Measurements from ENCODE around the gene C1GALT1C1L. TPM values are rescaled to one million over a fixed set of nuclear protein-coding genes. Genes with fewer than 3 reads are reported as not detected.

The C1GALT1C1L gene
- total RNA-seq, 4 donors from 2014 or later, result 1.5 to 3.7 (median 3.7) TPM; not detected in 1

DNA sequence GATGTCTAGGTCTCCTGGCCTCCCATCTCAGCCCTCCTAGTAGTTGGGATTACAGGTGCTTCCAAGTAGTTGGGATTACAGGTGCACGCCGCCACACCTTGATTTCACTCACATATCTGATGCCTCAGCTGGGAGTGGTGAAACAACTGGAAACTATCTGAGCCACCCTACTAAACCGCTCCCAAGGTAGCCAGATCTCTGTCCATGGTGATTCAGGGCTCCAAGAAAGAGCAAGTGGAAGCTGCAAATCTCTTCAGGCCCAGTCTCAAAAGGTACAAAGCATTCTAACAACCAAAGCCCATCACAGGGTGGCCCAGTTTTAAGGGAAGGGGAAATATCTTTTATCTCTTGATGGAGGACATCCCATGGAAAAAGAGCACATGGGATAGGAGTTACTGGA lies 19.0 kb downstream of the C1GALT1C1L start:
- Histone ChIP-seq H3K4me1 (no peaks in the 10 kb centered on the region), H3K27ac (no peak overlapping the region), H3K4me3 (no peak overlapping the region), H3K9me3 (no peaks in the 10 kb centered on the region), H3K36me3 (no peaks in the 10 kb centered on the region), H3K27me3 (no peaks in the 10 kb centered on the region)
- no peak for TF ChIP-seq POLR2A (IDR thresholded peaks at IDR 0.05)
- TF ChIP-seq, protein P1, sequence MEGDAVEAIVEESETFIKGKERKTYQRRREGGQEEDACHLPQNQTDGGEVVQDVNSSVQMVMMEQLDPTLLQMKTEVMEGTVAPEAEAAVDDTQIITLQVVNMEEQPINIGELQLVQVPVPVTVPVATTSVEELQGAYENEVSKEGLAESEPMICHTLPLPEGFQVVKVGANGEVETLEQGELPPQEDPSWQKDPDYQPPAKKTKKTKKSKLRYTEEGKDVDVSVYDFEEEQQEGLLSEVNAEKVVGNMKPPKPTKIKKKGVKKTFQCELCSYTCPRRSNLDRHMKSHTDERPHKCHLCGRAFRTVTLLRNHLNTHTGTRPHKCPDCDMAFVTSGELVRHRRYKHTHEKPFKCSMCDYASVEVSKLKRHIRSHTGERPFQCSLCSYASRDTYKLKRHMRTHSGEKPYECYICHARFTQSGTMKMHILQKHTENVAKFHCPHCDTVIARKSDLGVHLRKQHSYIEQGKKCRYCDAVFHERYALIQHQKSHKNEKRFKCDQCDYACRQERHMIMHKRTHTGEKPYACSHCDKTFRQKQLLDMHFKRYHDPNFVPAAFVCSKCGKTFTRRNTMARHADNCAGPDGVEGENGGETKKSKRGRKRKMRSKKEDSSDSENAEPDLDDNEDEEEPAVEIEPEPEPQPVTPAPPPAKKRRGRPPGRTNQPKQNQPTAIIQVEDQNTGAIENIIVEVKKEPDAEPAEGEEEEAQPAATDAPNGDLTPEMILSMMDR (IDR thresholded peaks at IDR 0.05), result no peak
- DNase-seq, result no peak
- intact Hi-C loops (cut with DNase I; ENCODE audit: low total_unique reads), result no loop called here

DNA sequence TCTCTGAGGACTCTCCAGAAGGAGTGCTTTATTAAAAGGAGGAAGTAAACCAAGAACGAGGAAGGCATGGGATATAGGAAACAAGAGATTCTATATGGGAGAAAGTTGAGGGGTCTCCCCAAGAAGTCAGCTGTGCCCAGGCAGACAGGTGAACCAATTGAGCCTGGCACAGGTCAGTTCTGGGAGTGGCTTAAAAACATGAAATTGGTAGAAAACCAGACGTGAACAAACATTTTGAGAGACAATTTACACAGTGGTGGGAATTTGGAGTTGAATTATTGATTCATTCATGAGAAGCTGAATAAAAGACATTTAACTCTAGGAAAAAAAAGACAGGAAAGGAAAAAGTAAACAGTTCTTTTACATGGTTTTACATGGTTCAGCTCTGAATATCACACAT lies 22.7 kb downstream of the C1GALT1C1L start:
- no peaks in the 10 kb centered on the region for H3K4me1 ChIP-seq
- H3K27ac ChIP-seq, result no peak overlapping the region
- no peaks in the 10 kb centered on the region for H3K27me3 ChIP-seq
- intact Hi-C loops (cut with DNase I; ENCODE audit: low total_unique reads), result no loop called here
- no peak for DNase-seq
- H3K9me3 ChIP-seq, result no peaks in the 10 kb centered on the region
- TF ChIP-seq, protein P1 (IDR thresholded peaks at IDR 0.05), result no peak
- TF ChIP-seq POLR2A (IDR thresholded peaks at IDR 0.05), result no peak
- no peaks in the 10 kb centered on the region for H3K36me3 ChIP-seq
- H3K4me3 ChIP-seq, result no peak overlapping the region

GRCh38 chr2:43648994-43649701 lies 27.1 kb downstream of the C1GALT1C1L start:
- H3K36me3 ChIP-seq, result no peaks in the 10 kb centered on the region
- H3K27me3 ChIP-seq, result no peaks in the 10 kb centered on the region
- H3K4me1 ChIP-seq, result no peaks in the 10 kb centered on the region
- intact Hi-C loops (cut with DNase I; ENCODE audit: low total_unique reads), result no loop called here
- DNase-seq, result no peak
- H3K27ac ChIP-seq, result peak overlapping the region; percentile 45 to 54
- TF ChIP-seq, protein P1 (IDR thresholded peaks at IDR 0.05), result no peak
- TF ChIP-seq POLR2A (IDR thresholded peaks at IDR 0.05), result no peak
- no peaks in the 10 kb centered on the region for H3K9me3 ChIP-seq
- H3K4me3 ChIP-seq, result no peak overlapping the region

- no peak overlapping the region for H3K4me3 ChIP-seq
- intact Hi-C loops (cut with DNase I; ENCODE audit: low total_unique reads), result no loop called here
These were observed 32.5 kb downstream of the C1GALT1C1L start for GRCh38 chr2:43643680-43644079.

DNA sequence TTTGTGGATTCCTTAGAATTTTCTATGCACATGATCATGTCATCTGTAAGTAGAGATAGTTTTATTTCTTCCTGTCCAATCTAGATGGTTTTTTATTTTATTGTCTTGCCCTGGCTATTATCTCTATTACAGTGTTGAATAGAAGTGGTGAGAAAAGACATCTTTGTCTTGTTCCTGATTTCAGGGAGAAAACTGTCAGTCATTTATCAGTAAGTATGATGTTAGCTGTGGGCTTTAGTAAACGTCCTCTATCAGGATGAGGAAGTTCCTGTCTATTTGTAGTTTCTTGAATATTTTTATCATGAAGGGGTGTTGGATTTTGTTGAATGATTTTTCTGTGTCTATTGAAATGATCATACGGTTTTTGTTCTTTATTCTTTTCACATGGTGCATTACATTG lies 33.9 kb downstream of the C1GALT1C1L start:
- Histone ChIP-seq H3K36me3 (no peaks in the 10 kb centered on the region), H3K4me1 (peaks cover 0 to 7% of the 10 kb centered on the region in 2 donors), H3K27ac (peak overlapping the region in 1 of 2 donors; percentile 32), H3K4me3 (no peak overlapping the region), H3K9me3 (no peaks in the 10 kb centered on the region), H3K27me3 (no peaks in the 10 kb centered on the region)
- intact Hi-C loops (cut with DNase I; ENCODE audit: low total_unique reads), result no loop called here
- TF ChIP-seq, protein P1 (IDR thresholded peaks at IDR 0.05), result no peak
- DNase-seq, result no peak

More at GRCh38 chr2:43643680-43644079, 32.5 kb downstream of the C1GALT1C1L start:
- TF ChIP-seq POLR2A (IDR thresholded peaks at IDR 0.05), result no peak
- TF ChIP-seq, protein P1 (IDR thresholded peaks at IDR 0.05), result no peak
- Histone ChIP-seq H3K36me3 (no peaks in the 10 kb centered on the region), H3K27ac (peak overlapping the region in 1 of 2 donors; percentile 32), H3K4me1 (peaks cover 0 to 7% of the 10 kb centered on the region in 2 donors), H3K9me3 (no peaks in the 10 kb centered on the region), H3K27me3 (no peaks in the 10 kb centered on the region)
- no peak for DNase-seq
